Measurements from ENCODE around the gene TEKT3. TPM values are rescaled to one million over a fixed set of nuclear protein-coding genes. Genes with fewer than 3 reads are reported as not detected.
A peak's percentile ranks its signal among the peaks of the same experiment; 100 is the strongest.

The TEKT3 gene
- total and polyA plus RNA-seq, 9 of the 15 experiments (the other 6 are each of a cell fraction or from before 2014, with no cell fraction given), result not detected

DNA sequence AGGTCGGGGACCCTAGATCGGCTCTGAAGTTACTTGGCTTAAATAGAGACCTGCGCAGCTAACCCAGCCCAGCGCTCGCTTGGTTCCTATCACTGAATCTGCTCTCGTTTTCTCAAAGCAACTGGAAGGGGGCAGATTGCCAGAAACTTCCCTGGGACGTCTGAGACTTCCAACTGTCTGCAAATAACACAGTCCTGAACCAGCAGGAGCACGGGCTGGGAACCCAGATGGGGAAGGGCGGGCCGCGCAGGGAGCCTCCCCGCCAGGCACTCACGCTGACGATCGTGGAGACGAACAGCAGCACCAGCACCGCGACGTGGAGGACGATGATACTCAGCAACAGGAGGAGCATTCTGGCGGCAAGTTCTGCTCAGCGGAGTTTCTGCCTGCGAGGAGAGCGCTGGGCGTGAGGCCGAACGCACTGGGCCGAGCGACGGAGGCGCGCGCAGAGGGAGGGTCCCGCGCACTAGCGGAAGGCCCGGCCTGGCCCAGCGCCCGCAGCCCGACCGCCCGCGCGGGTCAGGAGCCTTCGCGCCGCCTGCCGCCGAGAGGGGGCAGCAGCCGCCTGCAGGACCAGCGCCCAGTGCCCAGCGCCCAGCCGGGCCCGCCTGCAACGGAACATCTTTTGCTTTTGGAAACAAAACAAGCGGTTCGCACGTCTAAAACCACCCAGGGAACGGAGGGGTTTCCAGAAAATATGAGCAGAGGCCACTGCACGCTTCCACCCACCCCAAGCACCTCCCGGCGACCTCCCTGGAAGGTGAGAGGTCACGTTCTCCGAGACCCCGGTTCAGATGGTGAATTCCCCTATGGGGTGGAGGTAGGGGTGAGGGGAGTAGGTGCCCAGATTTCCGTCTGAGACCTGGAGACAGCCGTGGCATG is 80.8 kb downstream of the TEKT3 start (continued):
- TF ChIP-seq, protein P1, sequence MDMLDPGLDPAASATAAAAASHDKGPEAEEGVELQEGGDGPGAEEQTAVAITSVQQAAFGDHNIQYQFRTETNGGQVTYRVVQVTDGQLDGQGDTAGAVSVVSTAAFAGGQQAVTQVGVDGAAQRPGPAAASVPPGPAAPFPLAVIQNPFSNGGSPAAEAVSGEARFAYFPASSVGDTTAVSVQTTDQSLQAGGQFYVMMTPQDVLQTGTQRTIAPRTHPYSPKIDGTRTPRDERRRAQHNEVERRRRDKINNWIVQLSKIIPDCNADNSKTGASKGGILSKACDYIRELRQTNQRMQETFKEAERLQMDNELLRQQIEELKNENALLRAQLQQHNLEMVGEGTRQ (CRISPR knock-in tag; IDR thresholded peaks at IDR 0.05), result no peak
- TF ChIP-seq ZNF830 (CRISPR knock-in tag; IDR thresholded peaks at IDR 0.05) (no peak), TRIM28 (IDR thresholded peaks at IDR 0.05) (no peak), HSF4 (CRISPR knock-in tag; IDR thresholded peaks at IDR 0.05; ENCODE audit: borderline replicate concordance) (no peak), CEBPB (tag; IDR thresholded peaks at IDR 0.05) (no peak), HDAC8 (tag; IDR thresholded peaks at IDR 0.05) (no peak), ZNF24 (IDR thresholded peaks at IDR 0.05) (no peak), TCFL5 (CRISPR knock-in tag; conservative IDR thresholded peaks at IDR 0.05) (no peak), KLF10 (CRISPR knock-in tag; IDR thresholded peaks at IDR 0.05) (no peak), ZNF121 (CRISPR knock-in tag; conservative IDR thresholded peaks at IDR 0.05) (no peak), HDAC6 (IDR thresholded peaks at IDR 0.05; ENCODE audit: low read depth, low read length) (no peak), NRF1 (conservative IDR thresholded peaks at IDR 0.05 in 1 of 2, IDR thresholded peaks at IDR 0.05 in 1 of 2) (peak; percentile 81 to 83), PRMT5 (CRISPR knock-in tag; IDR thresholded peaks at IDR 0.05) (no peak), MTA2 (IDR thresholded peaks at IDR 0.05; ENCODE audit: low read depth) (no peak)
- TF ChIP-seq, protein P2, sequence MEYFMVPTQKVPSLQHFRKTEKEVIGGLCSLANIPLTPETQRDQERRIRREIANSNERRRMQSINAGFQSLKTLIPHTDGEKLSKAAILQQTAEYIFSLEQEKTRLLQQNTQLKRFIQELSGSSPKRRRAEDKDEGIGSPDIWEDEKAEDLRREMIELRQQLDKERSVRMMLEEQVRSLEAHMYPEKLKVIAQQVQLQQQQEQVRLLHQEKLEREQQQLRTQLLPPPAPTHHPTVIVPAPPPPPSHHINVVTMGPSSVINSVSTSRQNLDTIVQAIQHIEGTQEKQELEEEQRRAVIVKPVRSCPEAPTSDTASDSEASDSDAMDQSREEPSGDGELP (CRISPR knock-in tag; IDR thresholded peaks at IDR 0.05; ENCODE audit: borderline replicate concordance), result peak; percentile 44; the same call in 1 of the 2 replicates
- TF ChIP-seq, protein P3, sequence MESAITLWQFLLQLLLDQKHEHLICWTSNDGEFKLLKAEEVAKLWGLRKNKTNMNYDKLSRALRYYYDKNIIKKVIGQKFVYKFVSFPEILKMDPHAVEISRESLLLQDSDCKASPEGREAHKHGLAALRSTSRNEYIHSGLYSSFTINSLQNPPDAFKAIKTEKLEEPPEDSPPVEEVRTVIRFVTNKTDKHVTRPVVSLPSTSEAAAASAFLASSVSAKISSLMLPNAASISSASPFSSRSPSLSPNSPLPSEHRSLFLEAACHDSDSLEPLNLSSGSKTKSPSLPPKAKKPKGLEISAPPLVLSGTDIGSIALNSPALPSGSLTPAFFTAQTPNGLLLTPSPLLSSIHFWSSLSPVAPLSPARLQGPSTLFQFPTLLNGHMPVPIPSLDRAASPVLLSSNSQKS (CRISPR knock-in tag; IDR thresholded peaks at IDR 0.05), result no peak
- TF ChIP-seq, protein P4, sequence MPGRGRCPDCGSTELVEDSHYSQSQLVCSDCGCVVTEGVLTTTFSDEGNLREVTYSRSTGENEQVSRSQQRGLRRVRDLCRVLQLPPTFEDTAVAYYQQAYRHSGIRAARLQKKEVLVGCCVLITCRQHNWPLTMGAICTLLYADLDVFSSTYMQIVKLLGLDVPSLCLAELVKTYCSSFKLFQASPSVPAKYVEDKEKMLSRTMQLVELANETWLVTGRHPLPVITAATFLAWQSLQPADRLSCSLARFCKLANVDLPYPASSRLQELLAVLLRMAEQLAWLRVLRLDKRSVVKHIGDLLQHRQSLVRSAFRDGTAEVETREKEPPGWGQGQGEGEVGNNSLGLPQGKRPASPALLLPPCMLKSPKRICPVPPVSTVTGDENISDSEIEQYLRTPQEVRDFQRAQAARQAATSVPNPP (IDR thresholded peaks at IDR 0.05; ENCODE audit: borderline replicate concordance, insufficient read depth, insufficient read length), result no peak
- TF ChIP-seq, protein P5, sequence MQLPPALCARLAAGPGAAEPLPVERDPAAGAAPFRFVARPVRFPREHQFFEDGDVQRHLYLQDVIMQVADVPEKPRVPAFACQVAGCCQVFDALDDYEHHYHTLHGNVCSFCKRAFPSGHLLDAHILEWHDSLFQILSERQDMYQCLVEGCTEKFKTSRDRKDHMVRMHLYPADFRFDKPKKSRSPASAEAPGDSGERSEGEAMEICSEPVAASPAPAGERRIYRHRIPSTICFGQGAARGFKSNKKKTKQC (CRISPR knock-in tag; IDR thresholded peaks at IDR 0.05), result no peak
- TF ChIP-seq, protein P6, sequence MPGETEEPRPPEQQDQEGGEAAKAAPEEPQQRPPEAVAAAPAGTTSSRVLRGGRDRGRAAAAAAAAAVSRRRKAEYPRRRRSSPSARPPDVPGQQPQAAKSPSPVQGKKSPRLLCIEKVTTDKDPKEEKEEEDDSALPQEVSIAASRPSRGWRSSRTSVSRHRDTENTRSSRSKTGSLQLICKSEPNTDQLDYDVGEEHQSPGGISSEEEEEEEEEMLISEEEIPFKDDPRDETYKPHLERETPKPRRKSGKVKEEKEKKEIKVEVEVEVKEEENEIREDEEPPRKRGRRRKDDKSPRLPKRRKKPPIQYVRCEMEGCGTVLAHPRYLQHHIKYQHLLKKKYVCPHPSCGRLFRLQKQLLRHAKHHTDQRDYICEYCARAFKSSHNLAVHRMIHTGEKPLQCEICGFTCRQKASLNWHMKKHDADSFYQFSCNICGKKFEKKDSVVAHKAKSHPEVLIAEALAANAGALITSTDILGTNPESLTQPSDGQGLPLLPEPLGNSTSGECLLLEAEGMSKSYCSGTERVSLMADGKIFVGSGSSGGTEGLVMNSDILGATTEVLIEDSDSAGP (CRISPR knock-in tag; IDR thresholded peaks at IDR 0.05), result no peak
- TF ChIP-seq, protein P7, sequence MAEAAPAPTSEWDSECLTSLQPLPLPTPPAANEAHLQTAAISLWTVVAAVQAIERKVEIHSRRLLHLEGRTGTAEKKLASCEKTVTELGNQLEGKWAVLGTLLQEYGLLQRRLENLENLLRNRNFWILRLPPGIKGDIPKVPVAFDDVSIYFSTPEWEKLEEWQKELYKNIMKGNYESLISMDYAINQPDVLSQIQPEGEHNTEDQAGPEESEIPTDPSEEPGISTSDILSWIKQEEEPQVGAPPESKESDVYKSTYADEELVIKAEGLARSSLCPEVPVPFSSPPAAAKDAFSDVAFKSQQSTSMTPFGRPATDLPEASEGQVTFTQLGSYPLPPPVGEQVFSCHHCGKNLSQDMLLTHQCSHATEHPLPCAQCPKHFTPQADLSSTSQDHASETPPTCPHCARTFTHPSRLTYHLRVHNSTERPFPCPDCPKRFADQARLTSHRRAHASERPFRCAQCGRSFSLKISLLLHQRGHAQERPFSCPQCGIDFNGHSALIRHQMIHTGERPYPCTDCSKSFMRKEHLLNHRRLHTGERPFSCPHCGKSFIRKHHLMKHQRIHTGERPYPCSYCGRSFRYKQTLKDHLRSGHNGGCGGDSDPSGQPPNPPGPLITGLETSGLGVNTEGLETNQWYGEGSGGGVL (CRISPR knock-in tag; IDR thresholded peaks at IDR 0.05), result no peak

All from K562 (cell line).